HG02763 (cell line): ENCODE results near the gene SPNS1.

ENCODE experiments used
- ATAC-seq: cut with Tn5 transposase; IDR thresholded peaks from one replicate; pipeline ENCODE4 v1.9.1; 2021; ENCODE audit warnings: mild to moderate bottlenecking, moderate library complexity; ENCODE audit not compliant: unreplicated experiment

Gene SPNS1

DNA sequence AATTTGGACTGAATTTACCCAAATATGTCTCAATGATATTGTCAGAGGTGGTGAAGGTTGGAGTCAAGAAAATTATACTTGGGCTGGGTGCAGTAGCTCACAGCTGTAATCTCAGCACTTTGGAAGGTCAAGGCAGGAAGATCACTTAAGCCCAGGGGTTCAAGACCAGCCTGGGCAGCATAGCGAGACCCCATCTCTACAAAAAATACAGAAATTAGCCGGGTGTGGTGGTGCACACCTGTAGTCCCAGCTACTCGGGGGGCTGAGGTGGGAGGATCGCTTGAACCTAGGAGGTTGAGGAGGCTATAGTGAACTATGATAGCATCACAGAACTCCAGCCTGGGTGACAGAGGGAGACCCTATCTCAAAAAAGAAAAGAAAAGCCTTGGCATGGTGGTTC is 51.2 kb downstream of the SPNS1 start:
- ATAC-seq: no peak

DNA sequence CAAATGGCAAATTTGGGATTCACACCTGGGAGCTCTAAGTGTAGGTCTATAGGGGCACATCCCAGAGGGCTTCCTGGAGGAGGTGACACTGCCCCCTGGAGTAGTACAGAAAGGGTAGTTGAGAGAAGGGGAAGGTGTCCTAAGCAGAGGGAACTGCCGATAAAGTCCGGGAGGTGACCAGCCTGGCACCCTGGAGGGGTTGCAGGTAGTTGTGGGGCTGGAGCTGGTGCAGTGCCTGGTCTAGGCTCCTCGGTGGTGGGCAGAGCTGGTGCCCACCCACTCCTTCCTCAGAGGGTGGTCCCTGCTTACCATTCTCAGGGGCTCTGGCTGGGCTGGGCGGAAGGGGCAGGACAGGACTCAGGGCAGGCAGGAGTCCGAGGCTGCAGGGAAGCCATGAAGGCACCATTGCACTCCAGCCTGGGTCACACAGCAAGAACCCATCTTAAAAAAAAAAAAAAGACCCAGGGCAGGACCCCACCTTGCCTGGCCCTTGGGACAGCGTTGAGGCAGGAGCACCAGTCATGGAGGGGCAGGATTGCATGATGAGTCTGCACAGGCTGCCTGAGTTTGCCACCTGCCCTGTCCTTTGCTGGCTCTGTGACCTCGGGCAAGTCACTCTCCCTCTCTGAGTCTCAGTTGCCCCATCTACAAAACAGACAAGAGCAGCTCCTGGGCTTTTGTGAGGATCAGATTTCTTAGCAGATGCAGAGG is 54.0 kb downstream of the SPNS1 start:
- no peak for ATAC-seq

DNA sequence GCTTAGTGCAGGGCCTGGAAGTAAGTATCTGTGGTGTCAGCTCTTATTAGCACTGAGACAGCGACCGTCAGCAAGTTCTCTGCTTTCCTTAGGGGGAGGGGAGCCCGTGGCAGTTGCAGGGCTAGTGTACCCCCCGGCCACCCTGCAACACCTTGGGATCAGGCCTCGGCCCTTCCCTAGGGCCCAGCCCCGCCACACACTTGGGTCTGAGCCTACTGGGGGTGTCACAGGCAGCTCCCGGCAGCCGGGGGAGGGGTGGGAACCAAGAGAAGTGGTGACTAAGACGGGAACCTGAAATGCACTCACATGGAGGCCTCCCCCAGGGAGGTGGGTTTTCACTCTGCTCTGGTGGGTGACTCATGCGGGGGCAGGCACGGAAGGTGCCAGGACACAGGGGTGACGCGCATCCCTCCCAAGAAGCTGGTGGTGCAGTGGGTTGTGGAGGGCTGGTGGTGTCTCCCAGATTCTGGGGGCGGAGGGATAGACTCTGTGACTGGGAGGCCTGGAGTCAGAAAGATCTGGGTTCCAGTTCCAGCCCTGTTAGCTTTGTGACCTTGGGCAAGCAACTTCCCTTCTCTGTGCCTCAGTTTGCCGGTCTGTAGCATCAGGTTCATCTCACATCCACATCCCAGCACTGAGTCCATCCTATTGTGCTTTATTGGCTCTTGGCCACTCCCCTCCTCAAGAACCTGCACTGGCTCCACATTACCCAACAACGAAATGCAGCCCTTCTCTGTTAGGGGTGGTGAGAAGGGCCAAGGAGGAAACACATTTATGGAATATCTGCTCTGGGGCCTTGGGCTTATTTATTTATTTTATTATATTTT is 54.8 kb downstream of the SPNS1 start:
- no peak for ATAC-seq

DNA sequence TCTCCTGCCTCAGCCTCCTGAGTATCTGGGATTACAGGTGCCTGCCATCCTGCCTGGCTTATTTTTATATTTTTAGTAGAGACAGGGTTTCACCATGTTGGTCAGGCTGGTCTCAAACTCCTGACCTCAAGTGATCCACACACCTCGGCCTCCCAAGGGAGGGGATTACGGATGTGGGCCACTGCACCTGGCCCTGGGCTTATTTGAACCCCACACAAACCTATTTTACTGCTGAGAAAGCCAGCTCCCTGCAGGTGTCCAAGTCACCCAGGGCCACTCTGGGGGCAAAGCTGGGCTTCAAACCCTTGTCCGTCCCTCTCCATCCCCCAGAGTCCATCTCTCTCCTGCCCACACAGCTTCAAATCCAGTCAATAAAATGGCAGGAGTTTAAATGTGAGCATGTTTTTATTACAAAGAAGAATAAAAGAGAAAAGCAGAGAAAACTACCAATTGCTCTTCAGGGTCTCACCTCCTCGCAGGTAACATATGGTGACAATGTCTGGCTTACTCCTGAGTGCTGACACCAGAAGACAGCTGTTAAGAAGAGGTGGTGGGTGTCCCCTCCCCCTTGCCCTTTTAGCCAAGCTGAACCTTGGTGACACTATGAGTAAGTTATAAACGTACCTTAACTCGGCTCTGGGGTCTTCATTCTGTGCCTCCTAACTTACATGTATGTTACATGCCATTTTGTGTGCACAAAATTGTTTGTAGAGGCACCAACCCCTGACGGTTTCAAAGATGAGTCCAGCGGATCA is 55.7 kb downstream of the SPNS1 start:
- ATAC-seq: no peak
